ENCODE results near the gene KIZ.

- TF ChIP-seq, protein P1, sequence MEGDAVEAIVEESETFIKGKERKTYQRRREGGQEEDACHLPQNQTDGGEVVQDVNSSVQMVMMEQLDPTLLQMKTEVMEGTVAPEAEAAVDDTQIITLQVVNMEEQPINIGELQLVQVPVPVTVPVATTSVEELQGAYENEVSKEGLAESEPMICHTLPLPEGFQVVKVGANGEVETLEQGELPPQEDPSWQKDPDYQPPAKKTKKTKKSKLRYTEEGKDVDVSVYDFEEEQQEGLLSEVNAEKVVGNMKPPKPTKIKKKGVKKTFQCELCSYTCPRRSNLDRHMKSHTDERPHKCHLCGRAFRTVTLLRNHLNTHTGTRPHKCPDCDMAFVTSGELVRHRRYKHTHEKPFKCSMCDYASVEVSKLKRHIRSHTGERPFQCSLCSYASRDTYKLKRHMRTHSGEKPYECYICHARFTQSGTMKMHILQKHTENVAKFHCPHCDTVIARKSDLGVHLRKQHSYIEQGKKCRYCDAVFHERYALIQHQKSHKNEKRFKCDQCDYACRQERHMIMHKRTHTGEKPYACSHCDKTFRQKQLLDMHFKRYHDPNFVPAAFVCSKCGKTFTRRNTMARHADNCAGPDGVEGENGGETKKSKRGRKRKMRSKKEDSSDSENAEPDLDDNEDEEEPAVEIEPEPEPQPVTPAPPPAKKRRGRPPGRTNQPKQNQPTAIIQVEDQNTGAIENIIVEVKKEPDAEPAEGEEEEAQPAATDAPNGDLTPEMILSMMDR (conservative IDR thresholded peaks at IDR 0.05; ENCODE audit: low read depth in 2 of 2) = no peak
- TF ChIP-seq EZH2 (IDR thresholded peaks at IDR 0.05; ENCODE audit: low read depth, unreplicated experiment) (no peak), POLR2AphosphoS5 (IDR thresholded peaks at IDR 0.05; ENCODE audit: low read depth) (no peak), CREB1 (CRISPR knock-in tag; IDR thresholded peaks at IDR 0.05; ENCODE audit: low read depth) (no peak), EZH2phosphoT487 (IDR thresholded peaks at IDR 0.05; ENCODE audit: unreplicated experiment) (no peak), ZNF331 (CRISPR knock-in tag; IDR thresholded peaks at IDR 0.05; ENCODE audit: low read depth) (no peak), JUNB (IDR thresholded peaks at IDR 0.05; ENCODE audit: unreplicated experiment) (no peak), ZNF114 (CRISPR knock-in tag; IDR thresholded peaks at IDR 0.05) (no peak)
- TF ChIP-seq, protein P2, sequence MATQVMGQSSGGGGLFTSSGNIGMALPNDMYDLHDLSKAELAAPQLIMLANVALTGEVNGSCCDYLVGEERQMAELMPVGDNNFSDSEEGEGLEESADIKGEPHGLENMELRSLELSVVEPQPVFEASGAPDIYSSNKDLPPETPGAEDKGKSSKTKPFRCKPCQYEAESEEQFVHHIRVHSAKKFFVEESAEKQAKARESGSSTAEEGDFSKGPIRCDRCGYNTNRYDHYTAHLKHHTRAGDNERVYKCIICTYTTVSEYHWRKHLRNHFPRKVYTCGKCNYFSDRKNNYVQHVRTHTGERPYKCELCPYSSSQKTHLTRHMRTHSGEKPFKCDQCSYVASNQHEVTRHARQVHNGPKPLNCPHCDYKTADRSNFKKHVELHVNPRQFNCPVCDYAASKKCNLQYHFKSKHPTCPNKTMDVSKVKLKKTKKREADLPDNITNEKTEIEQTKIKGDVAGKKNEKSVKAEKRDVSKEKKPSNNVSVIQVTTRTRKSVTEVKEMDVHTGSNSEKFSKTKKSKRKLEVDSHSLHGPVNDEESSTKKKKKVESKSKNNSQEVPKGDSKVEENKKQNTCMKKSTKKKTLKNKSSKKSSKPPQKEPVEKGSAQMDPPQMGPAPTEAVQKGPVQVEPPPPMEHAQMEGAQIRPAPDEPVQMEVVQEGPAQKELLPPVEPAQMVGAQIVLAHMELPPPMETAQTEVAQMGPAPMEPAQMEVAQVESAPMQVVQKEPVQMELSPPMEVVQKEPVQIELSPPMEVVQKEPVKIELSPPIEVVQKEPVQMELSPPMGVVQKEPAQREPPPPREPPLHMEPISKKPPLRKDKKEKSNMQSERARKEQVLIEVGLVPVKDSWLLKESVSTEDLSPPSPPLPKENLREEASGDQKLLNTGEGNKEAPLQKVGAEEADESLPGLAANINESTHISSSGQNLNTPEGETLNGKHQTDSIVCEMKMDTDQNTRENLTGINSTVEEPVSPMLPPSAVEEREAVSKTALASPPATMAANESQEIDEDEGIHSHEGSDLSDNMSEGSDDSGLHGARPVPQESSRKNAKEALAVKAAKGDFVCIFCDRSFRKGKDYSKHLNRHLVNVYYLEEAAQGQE (IDR thresholded peaks at IDR 0.05; ENCODE audit: unreplicated experiment) = no peak
- TF ChIP-seq, protein P3, sequence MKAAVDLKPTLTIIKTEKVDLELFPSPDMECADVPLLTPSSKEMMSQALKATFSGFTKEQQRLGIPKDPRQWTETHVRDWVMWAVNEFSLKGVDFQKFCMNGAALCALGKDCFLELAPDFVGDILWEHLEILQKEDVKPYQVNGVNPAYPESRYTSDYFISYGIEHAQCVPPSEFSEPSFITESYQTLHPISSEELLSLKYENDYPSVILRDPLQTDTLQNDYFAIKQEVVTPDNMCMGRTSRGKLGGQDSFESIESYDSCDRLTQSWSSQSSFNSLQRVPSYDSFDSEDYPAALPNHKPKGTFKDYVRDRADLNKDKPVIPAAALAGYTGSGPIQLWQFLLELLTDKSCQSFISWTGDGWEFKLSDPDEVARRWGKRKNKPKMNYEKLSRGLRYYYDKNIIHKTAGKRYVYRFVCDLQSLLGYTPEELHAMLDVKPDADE (IDR thresholded peaks at IDR 0.05) = no peak
- TF ChIP-seq, protein P4, sequence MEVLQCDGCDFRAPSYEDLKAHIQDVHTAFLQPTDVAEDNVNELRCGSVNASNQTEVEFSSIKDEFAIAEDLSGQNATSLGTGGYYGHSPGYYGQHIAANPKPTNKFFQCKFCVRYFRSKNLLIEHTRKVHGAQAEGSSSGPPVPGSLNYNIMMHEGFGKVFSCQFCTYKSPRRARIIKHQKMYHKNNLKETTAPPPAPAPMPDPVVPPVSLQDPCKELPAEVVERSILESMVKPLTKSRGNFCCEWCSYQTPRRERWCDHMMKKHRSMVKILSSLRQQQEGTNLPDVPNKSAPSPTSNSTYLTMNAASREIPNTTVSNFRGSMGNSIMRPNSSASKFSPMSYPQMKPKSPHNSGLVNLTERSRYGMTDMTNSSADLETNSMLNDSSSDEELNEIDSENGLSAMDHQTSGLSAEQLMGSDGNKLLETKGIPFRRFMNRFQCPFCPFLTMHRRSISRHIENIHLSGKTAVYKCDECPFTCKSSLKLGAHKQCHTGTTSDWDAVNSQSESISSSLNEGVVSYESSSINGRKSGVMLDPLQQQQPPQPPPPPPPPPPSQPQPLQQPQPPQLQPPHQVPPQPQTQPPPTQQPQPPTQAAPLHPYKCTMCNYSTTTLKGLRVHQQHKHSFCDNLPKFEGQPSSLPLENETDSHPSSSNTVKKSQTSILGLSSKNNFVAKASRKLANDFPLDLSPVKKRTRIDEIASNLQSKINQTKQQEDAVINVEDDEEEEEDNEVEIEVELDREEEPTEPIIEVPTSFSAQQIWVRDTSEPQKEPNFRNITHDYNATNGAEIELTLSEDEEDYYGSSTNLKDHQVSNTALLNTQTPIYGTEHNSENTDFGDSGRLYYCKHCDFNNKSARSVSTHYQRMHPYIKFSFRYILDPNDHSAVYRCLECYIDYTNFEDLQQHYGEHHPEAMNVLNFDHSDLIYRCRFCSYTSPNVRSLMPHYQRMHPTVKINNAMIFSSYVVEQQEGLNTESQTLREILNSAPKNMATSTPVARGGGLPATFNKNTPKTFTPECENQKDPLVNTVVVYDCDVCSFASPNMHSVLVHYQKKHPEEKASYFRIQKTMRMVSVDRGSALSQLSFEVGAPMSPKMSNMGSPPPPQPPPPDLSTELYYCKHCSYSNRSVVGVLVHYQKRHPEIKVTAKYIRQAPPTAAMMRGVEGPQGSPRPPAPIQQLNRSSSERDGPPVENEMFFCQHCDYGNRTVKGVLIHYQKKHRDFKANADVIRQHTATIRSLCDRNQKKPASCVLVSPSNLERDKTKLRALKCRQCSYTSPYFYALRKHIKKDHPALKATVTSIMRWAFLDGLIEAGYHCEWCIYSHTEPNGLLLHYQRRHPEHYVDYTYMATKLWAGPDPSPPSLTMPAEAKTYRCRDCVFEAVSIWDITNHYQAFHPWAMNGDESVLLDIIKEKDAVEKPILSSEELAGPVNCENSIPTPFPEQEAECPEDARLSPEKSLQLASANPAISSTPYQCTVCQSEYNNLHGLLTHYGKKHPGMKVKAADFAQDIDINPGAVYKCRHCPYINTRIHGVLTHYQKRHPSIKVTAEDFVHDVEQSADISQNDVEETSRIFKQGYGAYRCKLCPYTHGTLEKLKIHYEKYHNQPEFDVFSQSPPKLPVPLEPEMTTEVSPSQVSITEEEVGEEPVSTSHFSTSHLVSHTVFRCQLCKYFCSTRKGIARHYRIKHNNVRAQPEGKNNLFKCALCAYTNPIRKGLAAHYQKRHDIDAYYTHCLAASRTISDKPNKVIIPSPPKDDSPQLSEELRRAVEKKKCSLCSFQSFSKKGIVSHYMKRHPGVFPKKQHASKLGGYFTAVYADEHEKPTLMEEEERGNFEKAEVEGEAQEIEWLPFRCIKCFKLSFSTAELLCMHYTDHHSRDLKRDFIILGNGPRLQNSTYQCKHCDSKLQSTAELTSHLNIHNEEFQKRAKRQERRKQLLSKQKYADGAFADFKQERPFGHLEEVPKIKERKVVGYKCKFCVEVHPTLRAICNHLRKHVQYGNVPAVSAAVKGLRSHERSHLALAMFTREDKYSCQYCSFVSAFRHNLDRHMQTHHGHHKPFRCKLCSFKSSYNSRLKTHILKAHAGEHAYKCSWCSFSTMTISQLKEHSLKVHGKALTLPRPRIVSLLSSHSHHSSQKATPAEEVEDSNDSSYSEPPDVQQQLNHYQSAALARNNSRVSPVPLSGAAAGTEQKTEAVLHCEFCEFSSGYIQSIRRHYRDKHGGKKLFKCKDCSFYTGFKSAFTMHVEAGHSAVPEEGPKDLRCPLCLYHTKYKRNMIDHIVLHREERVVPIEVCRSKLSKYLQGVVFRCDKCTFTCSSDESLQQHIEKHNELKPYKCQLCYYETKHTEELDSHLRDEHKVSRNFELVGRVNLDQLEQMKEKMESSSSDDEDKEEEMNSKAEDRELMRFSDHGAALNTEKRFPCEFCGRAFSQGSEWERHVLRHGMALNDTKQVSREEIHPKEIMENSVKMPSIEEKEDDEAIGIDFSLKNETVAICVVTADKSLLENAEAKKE (CRISPR knock-in tag; IDR thresholded peaks at IDR 0.05) = no peak
Measured at GRCh38 chr20:21185849-21186248, 60.0 kb downstream of the KIZ start.

Data from GM23338 (cell line).